ENCODE results near the gene ZFYVE28. TPM values are rescaled to one million over a fixed set of nuclear protein-coding genes. Genes with fewer than 3 reads are reported as not detected.
"Not testable (repeated sequence)": the region's sequence is repeated elsewhere in the genome, so short reads cannot be mapped to it uniquely, and the experiment has no call there.

The ZFYVE28 gene
- total RNA-seq, 3 donors from 2014 or later (not counting 1 experiment from before 2014, with no cell fraction given): 85.4 to 107 (median 104) TPM

DNA sequence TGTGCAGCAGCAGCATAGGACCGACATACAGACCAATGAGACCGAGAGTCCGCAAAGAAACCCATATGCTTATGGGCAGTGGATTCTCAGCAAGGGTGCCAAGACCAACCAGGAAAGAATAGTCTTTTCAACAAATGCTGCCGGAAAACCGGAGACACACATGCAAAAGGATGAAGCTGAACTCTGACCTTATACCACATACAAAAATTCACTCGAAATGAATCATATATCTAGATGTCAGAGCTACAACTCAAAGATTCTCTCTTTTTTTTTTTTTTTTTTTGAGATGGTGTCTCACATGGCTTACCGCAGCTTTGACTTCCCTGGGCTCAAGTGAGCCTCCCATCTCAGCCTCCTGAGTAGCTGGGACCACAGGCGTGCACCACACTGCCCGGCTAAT, 140.5 kb downstream of the ZFYVE28 start:
- intact Hi-C loops (cut with micrococcal nuclease): no loop called here
- TF ChIP-seq CTCF (IDR thresholded peaks at IDR 0.05): no peak
- Histone ChIP-seq H3K27me3 (ENCODE audit: control insufficient read depth, insufficient read depth, low read length) (no peaks in the 10 kb centered on the region), H3K4me1 (ENCODE audit: control insufficient read depth, insufficient read depth, low read length) (peaks cover 31% of the 10 kb centered on the region), H3K4me3 (ENCODE audit: low read length) (no peak overlapping the region), H3K36me3 (ENCODE audit: control insufficient read depth, insufficient read depth, low read length) (no peaks in the 10 kb centered on the region), H3K9me3 (ENCODE audit: control insufficient read depth, insufficient read depth, low read length) (no peaks in the 10 kb centered on the region), H3K27ac (ENCODE audit: low read length) (no peak overlapping the region)
- DNase-seq (no peak), ATAC-seq (no peak)
- H3K4me3 Mint-ChIP-seq: no peak overlapping the region
- H3K27ac Mint-ChIP-seq: no peak overlapping the region
- 97% methylated on average over 9 of the region's 9 CpGs for WGBS (ENCODE audit: insufficient coverage)
- peaks cover 30 to 40% of the 10 kb centered on the region in 2 donors for H3K4me1 Mint-ChIP-seq
- H3K36me3 Mint-ChIP-seq: no peaks in the 10 kb centered on the region
- H3K27me3 Mint-ChIP-seq (ENCODE audit: low read depth in 2 of 2): no peaks in the 10 kb centered on the region
- no peaks in the 10 kb centered on the region for H3K9me3 Mint-ChIP-seq

DNA sequence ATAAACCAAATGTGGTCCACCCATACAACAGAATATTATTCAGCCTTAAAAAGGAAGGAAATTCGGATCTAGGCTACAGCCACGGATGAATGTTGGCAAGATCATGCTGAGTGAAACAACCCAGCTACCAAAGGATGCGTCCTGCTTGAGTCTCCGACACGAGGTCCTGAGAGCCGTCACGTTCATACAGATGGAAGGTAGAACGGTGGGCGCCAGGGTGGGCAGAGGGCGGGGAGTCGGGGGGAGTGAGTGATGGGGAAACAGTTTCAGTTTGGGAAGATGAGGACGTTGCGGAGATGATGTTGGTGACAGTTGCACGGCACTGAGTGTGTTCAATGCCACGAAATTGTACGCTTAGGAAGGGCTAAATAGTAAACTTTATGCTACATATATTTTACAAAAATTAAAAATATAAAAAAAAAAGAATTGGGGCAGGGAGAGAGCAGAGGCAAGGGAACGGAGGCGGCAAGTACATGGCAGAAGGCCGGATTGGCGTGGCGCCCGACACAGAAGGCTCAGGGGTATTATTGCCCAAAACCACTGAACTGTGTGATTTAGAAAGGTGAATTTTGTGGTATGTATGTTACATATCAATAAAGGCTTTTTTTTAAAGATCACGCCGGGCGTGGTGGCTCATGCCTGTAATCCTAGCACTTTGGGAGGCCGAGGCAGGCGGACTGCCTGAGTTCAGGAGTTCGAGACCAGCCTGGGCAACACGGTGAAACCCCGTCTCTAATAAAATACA, 141.7 kb downstream of the ZFYVE28 start:
- 97% methylated on average over 26 of the region's 30 CpGs for WGBS (ENCODE audit: insufficient coverage)
- Histone ChIP-seq H3K27me3 (ENCODE audit: control insufficient read depth, insufficient read depth, low read length) (no peaks in the 10 kb centered on the region), H3K4me3 (ENCODE audit: low read length) (no peak overlapping the region), H3K36me3 (ENCODE audit: control insufficient read depth, insufficient read depth, low read length) (no peaks in the 10 kb centered on the region), H3K4me1 (ENCODE audit: control insufficient read depth, insufficient read depth, low read length) (peaks cover 28% of the 10 kb centered on the region), H3K9me3 (ENCODE audit: control insufficient read depth, insufficient read depth, low read length) (no peaks in the 10 kb centered on the region), H3K27ac (ENCODE audit: low read length) (no peak overlapping the region)
- H3K4me3 Mint-ChIP-seq: no peak overlapping the region
- no peak for TF ChIP-seq CTCF (IDR thresholded peaks at IDR 0.05)
- no peaks in the 10 kb centered on the region for H3K9me3 Mint-ChIP-seq
- no peaks in the 10 kb centered on the region for H3K27me3 Mint-ChIP-seq (ENCODE audit: low read depth in 2 of 2)
- ATAC-seq (no peak), DNase-seq (no peak)
- H3K27ac Mint-ChIP-seq: no peak overlapping the region
- H3K36me3 Mint-ChIP-seq: no peaks in the 10 kb centered on the region
- peaks cover 18 to 35% of the 10 kb centered on the region in 2 donors for H3K4me1 Mint-ChIP-seq
- intact Hi-C loops (cut with micrococcal nuclease): no loop called here

DNA sequence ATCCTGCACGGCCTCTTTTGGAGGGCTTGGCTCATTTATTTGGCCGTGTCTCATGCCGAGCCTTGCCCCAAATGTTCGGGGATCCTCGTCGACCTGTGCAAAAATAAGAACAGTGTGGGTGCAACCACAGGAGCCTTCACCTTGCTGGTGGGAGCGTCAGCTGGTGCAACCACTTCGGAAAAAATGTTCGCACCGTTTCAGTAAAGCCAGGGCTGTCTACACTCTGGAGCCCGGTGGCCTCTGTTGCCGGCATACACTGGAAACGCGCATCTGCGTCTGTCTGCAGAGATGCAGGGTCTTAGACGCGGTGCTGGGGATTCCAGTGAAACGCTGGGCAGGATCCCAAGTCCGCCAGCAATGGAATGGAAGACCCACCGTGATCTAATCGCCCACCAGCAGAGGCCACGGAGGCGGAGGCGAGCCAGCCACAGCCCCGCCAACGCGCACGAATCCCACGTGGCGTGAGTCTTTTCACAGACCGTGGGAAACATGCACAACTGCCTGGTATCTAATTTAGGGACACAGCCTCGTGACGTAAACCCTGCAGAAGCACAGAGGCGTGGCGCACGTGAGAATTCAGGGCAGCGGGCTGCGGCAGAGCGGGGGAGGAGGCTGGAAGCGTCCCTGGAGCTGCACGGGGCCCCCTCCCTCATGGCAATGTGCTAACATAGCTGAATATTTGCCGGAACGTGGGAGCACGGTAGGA, 142.7 kb downstream of the ZFYVE28 start:
- H3K27ac Mint-ChIP-seq: no peak overlapping the region
- intact Hi-C loops (cut with micrococcal nuclease): no loop called here
- 94% methylated on average over 44 of the region's 44 CpGs for WGBS (ENCODE audit: insufficient coverage)

DNA sequence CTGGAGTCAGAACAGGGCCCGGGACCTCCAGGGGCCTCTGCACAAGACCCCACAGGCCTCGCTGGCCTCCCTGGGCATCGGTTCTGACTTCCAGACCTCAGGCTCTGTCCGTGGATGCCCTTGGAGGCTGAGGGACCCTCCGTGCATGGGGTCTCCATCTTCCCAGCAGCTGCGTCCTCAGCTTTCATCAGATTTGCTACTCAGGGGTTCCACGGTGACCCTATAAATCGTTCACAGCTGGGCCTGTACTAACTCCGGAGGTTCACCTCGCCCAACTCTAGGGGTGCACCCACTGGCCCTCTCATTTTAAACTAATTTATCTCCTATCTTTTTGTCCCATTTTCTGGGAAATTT, 143.4 kb downstream of the ZFYVE28 start:
- peaks cover 15% of the 10 kb centered on the region for H3K4me1 ChIP-seq (ENCODE audit: control insufficient read depth, insufficient read depth, low read length)
- H3K36me3 ChIP-seq (ENCODE audit: control insufficient read depth, insufficient read depth, low read length); H3K4me3 ChIP-seq (ENCODE audit: low read length); H3K4me3 Mint-ChIP-seq; ATAC-seq; H3K9me3 ChIP-seq (ENCODE audit: control insufficient read depth, insufficient read depth, low read length); DNase-seq; H3K27ac Mint-ChIP-seq; H3K9me3 Mint-ChIP-seq; H3K27me3 Mint-ChIP-seq (ENCODE audit: low read depth in 2 of 2); intact Hi-C loops (cut with micrococcal nuclease); H3K36me3 Mint-ChIP-seq; H3K27ac ChIP-seq (ENCODE audit: low read length); H3K27me3 ChIP-seq (ENCODE audit: control insufficient read depth, insufficient read depth, low read length): not testable (repeated sequence)
- 94% methylated on average over 10 of the region's 10 CpGs for WGBS (ENCODE audit: insufficient coverage)
- peaks cover 4 to 21% of the 10 kb centered on the region in 2 donors for H3K4me1 Mint-ChIP-seq

More for the DNA sequence above, 142.7 kb downstream of the ZFYVE28 start:
- ATAC-seq (no peak), DNase-seq (no peak)
- no peaks in the 10 kb centered on the region for H3K36me3 Mint-ChIP-seq
- no peaks in the 10 kb centered on the region for H3K27me3 ChIP-seq (ENCODE audit: control insufficient read depth, insufficient read depth, low read length)
- H3K9me3 ChIP-seq (ENCODE audit: control insufficient read depth, insufficient read depth, low read length): no peaks in the 10 kb centered on the region
- no peak for TF ChIP-seq CTCF (IDR thresholded peaks at IDR 0.05)
- peaks cover 8 to 24% of the 10 kb centered on the region in 2 donors for H3K4me1 Mint-ChIP-seq
- H3K27ac ChIP-seq (ENCODE audit: low read length): no peak overlapping the region
- peaks cover 18% of the 10 kb centered on the region for H3K4me1 ChIP-seq (ENCODE audit: control insufficient read depth, insufficient read depth, low read length)
- H3K4me3 ChIP-seq (ENCODE audit: low read length): no peak overlapping the region
- H3K36me3 ChIP-seq (ENCODE audit: control insufficient read depth, insufficient read depth, low read length): no peaks in the 10 kb centered on the region
- H3K4me3 Mint-ChIP-seq: no peak overlapping the region
- no peaks in the 10 kb centered on the region for H3K27me3 Mint-ChIP-seq (ENCODE audit: low read depth in 2 of 2)
- H3K9me3 Mint-ChIP-seq: no peaks in the 10 kb centered on the region

All from natural killer cell (primary cell).